NT2/D1 (cell line): ENCODE results near the gene CENPE.

ENCODE experiments used
- SUZ12 ChIP-seq: IDR thresholded peaks from 2 replicates; pipeline ENCODE4 v1.6.1; 2011; ENCODE audit not compliant: insufficient read length, insufficient read depth; ENCODE audit errors: extremely low read depth
- YY1 ChIP-seq: IDR thresholded peaks from 2 replicates; pipeline ENCODE4 v1.6.1; 2011; ENCODE audit not compliant: insufficient read length, insufficient read depth
- ZNF274 ChIP-seq: IDR thresholded peaks from 2 replicates; pipeline ENCODE4 v1.6.1; 2011; ENCODE audit warnings: mild to moderate bottlenecking, low read depth, low read length

DNA sequence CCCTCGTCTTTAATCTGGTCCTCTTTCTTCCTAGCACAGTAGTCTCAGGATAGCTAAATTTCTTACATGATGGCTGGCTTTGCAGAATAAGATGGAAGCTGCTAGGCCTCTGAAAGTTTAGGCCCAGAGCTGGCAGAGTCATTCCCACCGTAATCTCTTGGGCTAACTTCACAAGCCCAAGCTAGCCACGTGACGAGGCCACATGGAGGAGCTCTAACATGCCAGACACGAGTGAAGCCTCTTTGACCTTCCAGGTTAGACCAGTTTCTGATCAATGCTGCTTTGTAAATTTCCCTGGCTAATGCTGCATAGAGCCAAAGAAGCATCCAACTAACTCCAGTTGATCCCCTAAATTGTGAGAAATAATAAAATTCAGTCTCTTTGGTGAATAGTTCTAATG lies 9.5 kb upstream of the CENPE start:
- TF ChIP-seq SUZ12 (no peak), YY1 (no peak), ZNF274 (no peak)
